ENCODE data around the gene SEC23B. TPM values are rescaled to one million over a fixed set of nuclear protein-coding genes. Genes with fewer than 3 reads are reported as not detected.
A peak's percentile ranks its signal among the peaks of the same experiment; 100 is the strongest.
"Not testable (repeated sequence)": the region's sequence is repeated elsewhere in the genome, so short reads cannot be mapped to it uniquely, and the experiment has no call there.

Gene SEC23B
- polyA plus RNA-seq, 4 donors: 60.2 to 69.9 (median 63.5) TPM

- DNase-seq (ENCODE audit: low read depth in 4 of 4, low spot score in 2 of 4): no peak
Observed at GRCh38 chr20:18523066-18523465, 15.3 kb downstream of the SEC23B start.

- DNase-seq (ENCODE audit: low read depth in 4 of 4, low spot score in 2 of 4): no peak
Observed at GRCh38 chr20:18524646-18525045, 16.9 kb downstream of the SEC23B start.

GRCh38 chr20:18526761-18527160 is 19.0 kb downstream of the SEC23B start:
- not testable (repeated sequence) for DNase-seq (ENCODE audit: low read depth in 4 of 4, low spot score in 2 of 4)

- DNase-seq (ENCODE audit: low read depth in 4 of 4, low spot score in 2 of 4): no peak
Observed at GRCh38 chr20:18527339-18527738, 19.6 kb downstream of the SEC23B start.

GRCh38 chr20:18527836-18528235 is 20.1 kb downstream of the SEC23B start:
- DNase-seq (ENCODE audit: low read depth in 4 of 4, low spot score in 2 of 4): no peak

- no peak for DNase-seq (ENCODE audit: low read depth in 4 of 4, low spot score in 2 of 4)
Observed at GRCh38 chr20:18529041-18529440, 21.3 kb downstream of the SEC23B start.

GRCh38 chr20:18532626-18533025 is 24.9 kb downstream of the SEC23B start:
- DNase-seq (ENCODE audit: low read depth in 4 of 4, low spot score in 2 of 4): no peak

GRCh38 chr20:18533491-18533890 is 25.8 kb downstream of the SEC23B start:
- no peak for DNase-seq (ENCODE audit: low read depth in 4 of 4, low spot score in 2 of 4)

GRCh38 chr20:18533978-18534644 is 26.4 kb downstream of the SEC23B start:
- no peak for DNase-seq (ENCODE audit: low read depth in 4 of 4, low spot score in 2 of 4)

- no peak for DNase-seq (ENCODE audit: low read depth in 4 of 4, low spot score in 2 of 4)
Observed at GRCh38 chr20:18537651-18538050, 29.9 kb downstream of the SEC23B start.

GRCh38 chr20:18541741-18542140 is 34.0 kb downstream of the SEC23B start:
- DNase-seq (ENCODE audit: low read depth in 4 of 4, low spot score in 2 of 4): no peak

- DNase-seq (ENCODE audit: low read depth in 4 of 4, low spot score in 2 of 4): no peak
Observed at GRCh38 chr20:18543216-18543615, 35.5 kb downstream of the SEC23B start.

- DNase-seq (ENCODE audit: low read depth in 4 of 4, low spot score in 2 of 4): no peak
Observed at GRCh38 chr20:18543932-18544331, 36.2 kb downstream of the SEC23B start.

GRCh38 chr20:18545566-18545965 is 37.8 kb downstream of the SEC23B start:
- no peak for DNase-seq (ENCODE audit: low read depth in 4 of 4, low spot score in 2 of 4)

GRCh38 chr20:18548465-18548864 is 40.7 kb downstream of the SEC23B start:
- no peak for DNase-seq (ENCODE audit: low read depth in 4 of 4, low spot score in 2 of 4)

- DNase-seq (ENCODE audit: low read depth in 4 of 4, low spot score in 2 of 4): no peak
Observed at GRCh38 chr20:18553746-18554145, 46.0 kb downstream of the SEC23B start.

GRCh38 chr20:18566892-18567738 is 59.4 kb downstream of the SEC23B start, which contains the start of gene SMIM26:
Gene SMIM26, plus strand, starts transcription at chr20:18567432. Its CDS starts 47 bp downstream, at chr20:18567479.
- DNase-seq (ENCODE audit: low read depth in 4 of 4, low spot score in 2 of 4): peak; percentile 76 to 90 (median 84)

- peak in 1 of 4 donors; percentile 27 for DNase-seq (ENCODE audit: low read depth in 4 of 4, low spot score in 2 of 4)
Observed at GRCh38 chr20:18567739-18568091, 60.0 kb downstream of the SEC23B start.

GRCh38 chr20:18571009-18571408 is 63.3 kb downstream of the SEC23B start:
- no peak for DNase-seq (ENCODE audit: low read depth in 4 of 4, low spot score in 2 of 4)

GRCh38 chr20:18571578-18571977 is 63.8 kb downstream of the SEC23B start:
- DNase-seq (ENCODE audit: low read depth in 4 of 4, low spot score in 2 of 4): no peak

- no peak for DNase-seq (ENCODE audit: low read depth in 4 of 4, low spot score in 2 of 4)
Observed at GRCh38 chr20:18577942-18578341, 70.2 kb downstream of the SEC23B start.

- DNase-seq (ENCODE audit: low read depth in 4 of 4, low spot score in 2 of 4): no peak
Observed at GRCh38 chr20:18578581-18578980, 70.8 kb downstream of the SEC23B start.
